Upper lobe of left lung (tissue), 6 donors: ENCODE data around the gene GALNS. TPM values are rescaled to one million over a fixed set of nuclear protein-coding genes. Genes with fewer than 3 reads are reported as not detected.

Source experiments
- ATAC-seq, 2 donors: fragments of 200-7000 bp; cut with Tn5 transposase; one replicate each; pipeline ENCODE4 v1.9.1; 2022; ENCODE audit warnings: mild to moderate bottlenecking in 2 of 2, moderate library complexity in 2 of 2; ENCODE audit not compliant: low FRiP score in 2 of 2
- DNase-seq, 2 donors: peaks; one replicate each; pipeline ENCODE4 v3.0.0-alpha.2; 2019 to 2020
- H3K27ac ChIP-seq, 4 donors: fragments of 200-600 bp; sonication (generic); one replicate each; pipeline ENCODE4 v1.5.1; 2016 to 2019
- H3K27me3 ChIP-seq, 4 donors: fragments of 200-600 bp; sonication (generic); one replicate each; pipeline ENCODE4 v1.5.1; 2017 to 2019
- H3K36me3 ChIP-seq, 4 donors: fragments of 200-600 bp; sonication (generic); one replicate each; pipeline ENCODE4 v1.5.1; 2016 to 2019
- H3K4me1 ChIP-seq, 4 donors: fragments of 200-600 bp; sonication (generic); one replicate each; pipeline ENCODE4 v1.5.1; 2018 to 2019
- H3K4me3 ChIP-seq, 4 donors: fragments of 200-600 bp; sonication (generic); one replicate each; pipeline ENCODE4 v1.5.1; 2017 to 2019; ENCODE audit warnings: mild to moderate bottlenecking in 2 of 4, moderate library complexity in 1 of 4
- H3K9me3 ChIP-seq, 4 donors: fragments of 200-600 bp; sonication (generic); one replicate each; pipeline ENCODE4 v1.5.1; 2018 to 2019
- EP300 ChIP-seq, 4 donors: sonication (generic); formaldehyde crosslinking; IDR thresholded peaks; one replicate each; pipeline ENCODE4 v1.5.1; 2017; ENCODE audit warnings: antibody characterized with exemption in 4 of 4, control low read depth in 2 of 4
- POLR2A ChIP-seq, 4 donors: fragments of 450-650 bp; IDR thresholded peaks; one replicate each; pipeline ENCODE4 v1.5.1; 2016 to 2017; ENCODE audit warnings: antibody characterized with exemption in 4 of 4, mild to moderate bottlenecking in 2 of 4
- POLR2AphosphoS5 ChIP-seq, 2 donors: sonication (generic); formaldehyde crosslinking; IDR thresholded peaks; one replicate each; pipeline ENCODE4 v1.5.1; 2017; ENCODE audit warnings: antibody characterized with exemption in 2 of 2
- WGBS, 2 donors: methylation state at CpG; one replicate each; pipeline ENCODE4 v1.1.5; 2017 to 2018; 5-methylcytosine and 5-hydroxymethylcytosine counted together
- total RNA-seq, 6 donors: library from RNA; depleted of rRNA in 4 of 6; stranded (reverse); fragments of >200 nt in 4 of 6; gene quantifications; one replicate each; pipeline versions ENCODE4 v1.1.0 to v1.2.1, GENCODE V29; 2016 to 2021
- TF ChIP-seq, protein P1 (sequence below), 6 experiments: fragments of 450-650 bp in 4 of 6; fragments of 200-600 bp in 2 of 6; sonication (generic) in 2 of 6; IDR thresholded peaks; one replicate each; pipeline ENCODE4 v1.5.1; 2016 to 2019; ENCODE audit warnings: antibody characterized with exemption in 6 of 6
- donor health status: DM: no; HTN: no; CAD: no; lungs with moderate emphysema.
- donor health status: DM: no; HTN: yes; CAD: no; lungs with severe emphysema.

Gene GALNS
- total RNA-seq, 6 donors from 2014 or later = 24.8 to 140 (median 45.6) TPM

DNA sequence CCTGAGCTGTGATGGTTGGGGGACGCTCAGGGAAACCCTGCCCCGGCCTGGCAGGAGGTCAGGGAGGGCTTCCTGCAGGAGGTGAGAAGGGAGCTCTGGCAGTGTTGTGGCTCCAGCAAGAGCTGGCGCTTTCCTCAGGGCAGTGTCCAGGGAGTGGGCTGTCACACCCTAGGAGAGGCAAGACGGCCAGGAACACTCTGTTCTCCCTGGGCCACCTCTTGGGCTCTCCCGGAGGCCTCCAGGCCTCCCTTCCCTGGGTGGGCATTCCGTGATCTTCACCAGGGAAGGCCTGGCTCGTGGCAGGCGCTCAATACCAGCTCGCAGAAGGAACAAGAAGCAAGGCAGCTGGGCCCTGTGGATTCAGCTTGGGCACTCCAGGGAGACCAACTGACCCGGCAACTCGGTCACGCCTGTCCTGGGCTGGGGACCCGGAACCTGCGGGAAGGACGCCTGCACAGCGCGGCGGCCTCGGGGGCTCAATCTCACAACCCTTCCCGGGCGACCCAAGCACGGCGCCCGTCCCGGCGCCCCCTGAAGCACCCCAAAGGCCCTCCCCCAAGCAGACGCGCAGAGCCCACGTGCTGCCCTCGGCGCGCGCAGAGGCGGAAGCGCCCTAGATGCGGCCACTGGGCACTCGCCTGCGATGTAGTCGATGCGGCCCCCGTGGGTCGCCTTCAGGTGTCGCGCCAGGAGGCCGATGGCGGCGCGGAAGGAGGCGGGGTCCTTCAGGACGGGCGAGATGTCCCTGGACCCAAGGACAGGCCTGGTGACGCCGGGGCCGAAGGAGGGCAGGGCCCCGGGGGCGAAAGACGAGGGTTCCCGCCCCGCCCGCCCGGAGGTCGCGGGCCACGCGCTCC, 45.6 kb downstream of the GALNS start:
- 4% methylated on average over 38 of the region's 65 CpGs; no CpG with 5 or more reads in 1 of the 2 donors for WGBS, 2 donors
- Histone ChIP-seq H3K4me3 (peak overlapping the region; percentile 59 to 97 (median 85)), H3K27ac (peak overlapping the region; percentile 90 to 93 (median 92)), H3K27me3 (no peaks in the 10 kb centered on the region), H3K4me1 (peaks cover 26 to 37% (median 32%) of the 10 kb centered on the region in 4 donors), H3K36me3 (peaks cover 0 to 22% (median 10%) of the 10 kb centered on the region in 4 donors), H3K9me3 (no peaks in the 10 kb centered on the region)
- DNase-seq = peak; percentile 73 to 96
- ATAC-seq = peak; percentile 84 to 87
- no peak for TF ChIP-seq EP300 (IDR thresholded peaks at IDR 0.05)
- TF ChIP-seq, protein P1, sequence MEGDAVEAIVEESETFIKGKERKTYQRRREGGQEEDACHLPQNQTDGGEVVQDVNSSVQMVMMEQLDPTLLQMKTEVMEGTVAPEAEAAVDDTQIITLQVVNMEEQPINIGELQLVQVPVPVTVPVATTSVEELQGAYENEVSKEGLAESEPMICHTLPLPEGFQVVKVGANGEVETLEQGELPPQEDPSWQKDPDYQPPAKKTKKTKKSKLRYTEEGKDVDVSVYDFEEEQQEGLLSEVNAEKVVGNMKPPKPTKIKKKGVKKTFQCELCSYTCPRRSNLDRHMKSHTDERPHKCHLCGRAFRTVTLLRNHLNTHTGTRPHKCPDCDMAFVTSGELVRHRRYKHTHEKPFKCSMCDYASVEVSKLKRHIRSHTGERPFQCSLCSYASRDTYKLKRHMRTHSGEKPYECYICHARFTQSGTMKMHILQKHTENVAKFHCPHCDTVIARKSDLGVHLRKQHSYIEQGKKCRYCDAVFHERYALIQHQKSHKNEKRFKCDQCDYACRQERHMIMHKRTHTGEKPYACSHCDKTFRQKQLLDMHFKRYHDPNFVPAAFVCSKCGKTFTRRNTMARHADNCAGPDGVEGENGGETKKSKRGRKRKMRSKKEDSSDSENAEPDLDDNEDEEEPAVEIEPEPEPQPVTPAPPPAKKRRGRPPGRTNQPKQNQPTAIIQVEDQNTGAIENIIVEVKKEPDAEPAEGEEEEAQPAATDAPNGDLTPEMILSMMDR (IDR thresholded peaks at IDR 0.05) = no peak
- peak; percentile 77 to 83 for TF ChIP-seq POLR2AphosphoS5 (IDR thresholded peaks at IDR 0.05)
- peak in 3 of 4 donors; percentile 43 to 90 (median 85) for TF ChIP-seq POLR2A (IDR thresholded peaks at IDR 0.05)

DNA sequence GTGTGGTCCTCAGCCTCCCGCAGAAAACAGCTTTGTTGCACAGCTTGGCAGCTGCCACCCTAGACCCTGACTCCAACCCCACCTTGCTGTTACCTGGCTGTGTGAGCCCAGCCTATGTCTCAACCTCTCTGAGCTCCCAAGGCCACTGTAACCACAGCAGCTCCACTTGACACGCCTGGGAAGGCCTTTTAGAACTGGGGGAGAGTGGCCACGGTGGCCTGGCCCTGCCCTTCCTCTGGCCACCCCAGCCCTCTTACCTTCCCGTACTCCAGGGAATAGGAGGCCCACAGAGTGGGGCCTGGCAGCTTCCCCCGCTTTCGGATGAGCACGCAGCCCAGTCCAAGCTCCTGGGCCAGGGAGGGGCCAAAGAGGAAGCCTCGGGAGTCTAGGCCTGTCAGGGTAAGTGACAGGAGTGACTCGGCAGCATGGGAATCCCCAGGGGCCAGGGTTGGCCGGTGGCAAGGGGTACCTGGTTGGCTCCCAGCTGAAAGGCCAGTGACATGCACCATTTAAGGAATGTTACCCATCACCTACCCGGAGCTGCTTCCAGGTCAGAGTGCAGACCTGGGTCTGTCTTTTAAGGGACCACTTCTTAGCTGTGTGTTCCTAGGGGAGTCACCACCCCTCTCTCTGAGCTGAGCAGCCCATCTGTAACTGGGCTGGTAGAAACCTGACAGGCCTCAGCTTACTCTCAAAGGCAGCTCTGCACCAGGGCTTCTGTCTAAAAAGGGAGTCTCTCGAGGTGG, 46.4 kb downstream of the GALNS start:
- ATAC-seq (no peak), DNase-seq (peak in 1 of 2 donors; percentile 50)
- H3K27me3 ChIP-seq = no peaks in the 10 kb centered on the region
- 10 to 43% methylated on average over 2 to 12 of the region's 12 CpGs for WGBS, 2 donors
- H3K4me3 ChIP-seq = peak overlapping the region in 3 of 4 donors; percentile 59 to 97 (median 92)
- H3K4me1 ChIP-seq = peaks cover 26 to 41% (median 32%) of the 10 kb centered on the region in 4 donors
- no peaks in the 10 kb centered on the region for H3K9me3 ChIP-seq
- peaks cover 0 to 22% (median 10%) of the 10 kb centered on the region in 4 donors for H3K36me3 ChIP-seq
- TF ChIP-seq EP300 (IDR thresholded peaks at IDR 0.05) (no peak), POLR2AphosphoS5 (IDR thresholded peaks at IDR 0.05) (no peak)
- peak overlapping the region; percentile 90 to 93 (median 92) for H3K27ac ChIP-seq

DNA sequence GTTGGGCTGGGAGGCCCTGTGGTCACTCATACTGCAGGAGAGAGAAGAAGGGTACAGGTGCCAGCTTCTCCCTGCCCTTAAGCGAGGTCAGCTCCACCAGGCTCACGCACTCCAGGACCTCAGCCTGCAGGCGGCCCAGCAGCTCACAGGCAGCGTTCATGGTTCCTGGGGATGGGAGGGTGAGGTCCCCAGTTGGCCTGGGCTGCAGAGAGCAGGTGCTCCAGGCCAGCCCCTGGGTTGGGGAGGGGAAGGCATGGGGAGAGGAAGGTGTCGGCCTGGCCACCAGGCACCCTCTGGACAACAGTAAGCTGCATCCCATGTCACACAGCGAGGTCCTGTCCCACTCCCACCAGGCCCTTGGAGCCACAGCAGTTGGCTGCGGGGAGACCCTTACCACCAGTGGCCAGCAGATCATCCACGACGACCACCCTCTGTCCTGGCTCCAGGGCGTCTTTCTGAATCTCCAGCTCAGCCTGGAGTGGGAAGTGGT, 47.0 kb downstream of the GALNS start:
- peak overlapping the region in 1 of 4 donors; percentile 90 for H3K27ac ChIP-seq
- no peak for TF ChIP-seq EP300 (IDR thresholded peaks at IDR 0.05)
- no peaks in the 10 kb centered on the region for H3K27me3 ChIP-seq
- peak in 1 of 2 donors; percentile 43 for DNase-seq
- no peak for ATAC-seq
- no peaks in the 10 kb centered on the region for H3K9me3 ChIP-seq
- H3K36me3 ChIP-seq = peaks cover 0 to 22% (median 10%) of the 10 kb centered on the region in 4 donors
- peak overlapping the region in 1 of 4 donors; percentile 97 for H3K4me3 ChIP-seq
- 93% methylated on average over 9 of the region's 10 CpGs; no CpG with 5 or more reads in 1 of the 2 donors for WGBS, 2 donors
- H3K4me1 ChIP-seq = peaks cover 29 to 47% (median 34%) of the 10 kb centered on the region in 4 donors

DNA sequence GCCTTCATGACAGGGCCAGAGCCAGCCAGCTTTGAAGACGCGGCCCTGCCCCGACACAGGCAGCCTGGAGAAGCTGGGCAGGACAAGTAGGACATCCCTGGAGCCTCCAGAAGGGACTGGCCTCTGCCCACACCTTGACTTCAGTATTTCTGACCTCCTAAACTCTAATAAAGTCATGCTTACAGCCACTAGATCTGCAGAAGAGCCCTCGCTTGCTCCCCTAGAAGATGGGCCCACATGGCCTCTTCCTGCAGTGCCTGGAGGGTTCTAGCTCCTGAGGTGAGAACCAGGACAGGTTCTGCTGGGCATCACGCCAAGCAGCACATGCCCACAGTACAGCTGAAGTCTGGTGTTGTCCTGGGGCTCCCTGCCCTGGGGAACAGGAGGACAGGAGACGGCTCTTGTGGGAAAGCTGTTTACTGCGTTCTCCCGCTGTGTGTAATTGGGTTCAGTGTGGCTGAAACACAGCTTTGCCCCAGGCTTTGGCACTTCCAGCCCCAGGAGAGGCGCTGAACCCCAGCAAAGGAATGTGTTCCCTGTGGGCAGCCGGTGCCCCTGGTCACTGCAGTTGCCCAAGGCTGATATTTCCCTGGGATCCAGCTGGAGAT, 47.6 kb downstream of the GALNS start:
- Histone ChIP-seq H3K27me3 (no peaks in the 10 kb centered on the region), H3K9me3 (no peaks in the 10 kb centered on the region), H3K36me3 (peaks cover 0 to 22% (median 10%) of the 10 kb centered on the region in 4 donors), H3K27ac (no peak overlapping the region), H3K4me1 (peaks cover 34 to 53% (median 40%) of the 10 kb centered on the region in 4 donors), H3K4me3 (no peak overlapping the region)
- TF ChIP-seq, protein P1 (IDR thresholded peaks at IDR 0.05) = no peak
- TF ChIP-seq EP300 (IDR thresholded peaks at IDR 0.05) = no peak
- TF ChIP-seq POLR2A (IDR thresholded peaks at IDR 0.05) = no peak
- no peak for TF ChIP-seq POLR2AphosphoS5 (IDR thresholded peaks at IDR 0.05)
- ATAC-seq (no peak), DNase-seq (no peak)
- WGBS, 2 donors = 86 to 92% methylated on average over 6 to 10 of the region's 10 CpGs

DNA sequence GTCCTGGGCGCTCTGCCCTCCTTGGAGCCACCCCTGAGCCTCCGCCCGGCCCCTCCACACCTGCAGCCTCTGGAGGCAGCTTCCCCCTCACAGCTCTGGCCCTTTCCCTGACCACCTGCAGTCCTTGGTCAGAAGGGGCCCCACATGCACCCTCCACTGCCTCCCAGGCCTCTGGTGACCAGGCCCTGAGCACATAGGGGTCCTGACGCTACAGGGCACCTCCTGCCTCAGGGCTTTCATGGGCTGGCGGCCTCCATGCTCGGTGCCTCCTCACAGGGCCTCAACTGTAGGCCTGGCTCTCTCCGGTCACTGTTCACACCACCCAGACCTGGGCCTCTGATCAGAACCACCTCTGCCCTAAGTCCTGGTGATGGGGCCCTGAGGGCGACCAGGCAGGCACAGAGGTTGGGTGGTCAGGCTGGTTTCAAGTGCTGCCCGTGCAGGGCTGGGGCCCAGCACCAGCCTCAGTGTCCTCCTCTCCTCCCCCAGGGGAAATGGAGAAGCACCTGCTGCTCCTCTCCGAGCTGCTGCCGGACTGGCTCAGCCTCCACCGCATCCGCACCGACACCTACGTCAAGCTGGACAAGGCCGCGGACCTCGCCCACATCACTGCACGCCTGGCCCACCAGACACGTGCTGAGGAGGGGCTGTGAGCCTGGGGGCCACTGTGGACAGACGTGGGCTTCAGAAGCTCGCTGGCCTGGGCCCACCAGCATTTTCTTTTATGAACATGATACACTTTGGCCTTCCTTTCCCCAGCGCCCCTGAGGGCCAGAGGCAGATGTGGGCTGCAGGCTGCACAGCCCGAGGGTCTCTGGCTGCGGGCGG, 48.9 kb downstream of the GALNS start:
- peaks cover 0 to 22% (median 10%) of the 10 kb centered on the region in 4 donors for H3K36me3 ChIP-seq
- ATAC-seq (no peak), DNase-seq (peak in 1 of 2 donors; percentile 65)
- 90 to 92% methylated on average over 17 to 26 of the region's 26 CpGs for WGBS, 2 donors
- H3K9me3 ChIP-seq = no peaks in the 10 kb centered on the region
- TF ChIP-seq POLR2A (IDR thresholded peaks at IDR 0.05) = no peak
- H3K27me3 ChIP-seq = no peaks in the 10 kb centered on the region
- no peak overlapping the region for H3K4me3 ChIP-seq
- peaks cover 36 to 57% (median 41%) of the 10 kb centered on the region in 4 donors for H3K4me1 ChIP-seq
- H3K27ac ChIP-seq = no peak overlapping the region
